Neural progenitor cell (in vitro differentiated cells): ENCODE data around the gene SCARF1.

ENCODE experiments used
- EZH2 ChIP-seq: fragments of 200-600 bp; sonication (generic); IDR thresholded peaks from 2 replicates; pipeline ENCODE4 v1.6.1; 2017; ENCODE audit warnings: antibody characterized with exemption, mild to moderate bottlenecking, moderate library complexity
- EZH2phosphoT487 ChIP-seq: fragments of 200-600 bp; sonication (generic); IDR thresholded peaks from 2 replicates; pipeline ENCODE4 v1.6.1; 2017; ENCODE audit warnings: antibody characterized with exemption
- TF ChIP-seq, protein P1 (sequence below): fragments of 200-600 bp; sonication (generic); IDR thresholded peaks from 2 replicates; pipeline ENCODE4 v1.5.1; 2017; ENCODE audit warnings: antibody characterized with exemption, mild to moderate bottlenecking

DNA sequence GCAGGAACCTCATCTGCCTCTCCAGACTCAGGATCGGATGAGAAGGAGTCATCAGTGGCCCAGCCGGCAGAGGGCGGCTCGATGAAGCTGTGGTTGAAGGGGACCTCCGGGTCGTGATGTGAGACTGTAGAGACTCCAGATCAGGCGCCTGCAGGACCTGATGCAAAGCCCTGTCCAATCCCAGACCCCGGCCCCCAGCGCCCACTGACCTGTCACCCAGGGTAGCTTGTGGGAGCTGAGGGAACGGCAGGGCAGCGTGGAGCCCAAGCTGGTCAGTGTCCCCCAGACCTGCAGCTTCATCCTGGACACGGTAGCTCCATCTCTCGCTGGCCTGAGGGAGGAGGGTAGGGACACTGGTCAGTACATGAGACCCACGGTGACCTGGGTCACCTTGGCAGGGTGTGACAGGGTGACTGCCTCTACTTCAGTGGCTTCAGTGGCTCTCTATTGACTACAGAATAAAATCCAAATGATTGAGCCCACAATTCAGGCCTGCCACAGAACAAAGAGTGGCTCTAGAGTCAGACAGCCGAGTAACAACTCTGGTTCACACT, 8.7 kb downstream of the SCARF1 start:
- TF ChIP-seq EZH2phosphoT487 (no peak), EZH2 (no peak)
- TF ChIP-seq, protein P1, sequence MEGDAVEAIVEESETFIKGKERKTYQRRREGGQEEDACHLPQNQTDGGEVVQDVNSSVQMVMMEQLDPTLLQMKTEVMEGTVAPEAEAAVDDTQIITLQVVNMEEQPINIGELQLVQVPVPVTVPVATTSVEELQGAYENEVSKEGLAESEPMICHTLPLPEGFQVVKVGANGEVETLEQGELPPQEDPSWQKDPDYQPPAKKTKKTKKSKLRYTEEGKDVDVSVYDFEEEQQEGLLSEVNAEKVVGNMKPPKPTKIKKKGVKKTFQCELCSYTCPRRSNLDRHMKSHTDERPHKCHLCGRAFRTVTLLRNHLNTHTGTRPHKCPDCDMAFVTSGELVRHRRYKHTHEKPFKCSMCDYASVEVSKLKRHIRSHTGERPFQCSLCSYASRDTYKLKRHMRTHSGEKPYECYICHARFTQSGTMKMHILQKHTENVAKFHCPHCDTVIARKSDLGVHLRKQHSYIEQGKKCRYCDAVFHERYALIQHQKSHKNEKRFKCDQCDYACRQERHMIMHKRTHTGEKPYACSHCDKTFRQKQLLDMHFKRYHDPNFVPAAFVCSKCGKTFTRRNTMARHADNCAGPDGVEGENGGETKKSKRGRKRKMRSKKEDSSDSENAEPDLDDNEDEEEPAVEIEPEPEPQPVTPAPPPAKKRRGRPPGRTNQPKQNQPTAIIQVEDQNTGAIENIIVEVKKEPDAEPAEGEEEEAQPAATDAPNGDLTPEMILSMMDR = no peak
